ENCODE results near the gene KRTAP5-7. TPM values are rescaled to one million over a fixed set of nuclear protein-coding genes. Genes with fewer than 3 reads are reported as not detected.
"Not testable (repeated sequence)": the region's sequence is repeated elsewhere in the genome, so short reads cannot be mapped to it uniquely, and the experiment has no call there.

The KRTAP5-7 gene
- total RNA-seq (not detected), polyA plus RNA-seq (not detected)
- long read RNA-seq, donor 1, result 0 reads
- long read RNA-seq, donor 2, result 0 reads
- long read RNA-seq, donor 3, result 0 reads

DNA sequence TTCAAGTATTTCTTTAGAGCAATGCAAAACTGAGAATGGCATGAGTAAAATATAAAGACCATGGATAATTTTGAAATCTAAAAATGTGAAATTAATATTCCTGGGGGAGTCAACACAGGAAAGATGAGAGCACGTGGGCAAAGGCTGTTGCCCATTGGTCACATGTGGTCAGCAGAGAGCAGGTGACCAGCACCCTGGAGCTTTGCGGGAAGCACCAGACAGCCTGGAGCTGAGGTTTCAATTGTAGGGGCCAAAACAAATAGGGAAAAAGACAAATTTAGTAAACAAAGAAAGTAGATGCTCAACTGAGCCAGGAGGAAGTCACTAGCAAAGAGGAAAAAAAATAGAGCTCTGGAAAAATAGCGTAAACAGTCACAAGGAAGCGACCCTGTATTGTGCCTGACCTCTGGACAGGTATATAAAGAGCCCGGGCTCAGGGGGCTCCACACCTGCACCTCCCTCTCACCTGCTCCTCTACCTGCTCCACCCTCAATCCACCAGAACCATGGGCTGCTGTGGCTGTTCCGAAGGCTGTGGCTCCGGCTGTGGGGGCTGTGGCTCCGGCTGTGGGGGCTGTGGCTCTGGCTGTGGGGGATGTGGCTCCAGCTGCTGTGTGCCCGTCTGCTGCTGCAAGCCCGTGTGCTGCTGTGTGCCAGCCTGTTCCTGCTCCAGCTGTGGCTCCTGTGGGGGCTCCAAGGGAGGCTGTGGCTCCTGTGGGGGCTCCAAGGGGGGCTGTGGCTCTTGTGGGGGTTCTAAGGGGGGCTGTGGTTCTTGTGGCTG lies at the start of gene KRTAP5-7:
Gene KRTAP5-7 (plus strand): TSS at position 472 of the 780 bp plus-strand sequence. CDS start 34 bp downstream, at position 506.
- H3K27me3 ChIP-seq; H3K9me3 ChIP-seq; H3K4me1 ChIP-seq; DNase-seq; intact Hi-C loops (cut with DNase I); H3K4me3 ChIP-seq; ATAC-seq; H3K27ac ChIP-seq; H3K36me3 ChIP-seq: not testable (repeated sequence)
- 44 to 64% (median 48%) methylated on average over 8 to 10 of the region's 10 CpGs for WGBS, 4 donors

GRCh38 chr11:71477641-71478527 lies 49.2 kb upstream of the KRTAP5-7 start:
- no peak overlapping the region for H3K4me3 ChIP-seq
- intact Hi-C loops (cut with DNase I), result no loop called here
- H3K27me3 ChIP-seq, result no peaks in the 10 kb centered on the region
- ATAC-seq (peak in 1 of 4 donors; percentile 60), DNase-seq (no peak)
- no peaks in the 10 kb centered on the region for H3K9me3 ChIP-seq
- no peaks in the 10 kb centered on the region for H3K4me1 ChIP-seq
- TF ChIP-seq CTCF (IDR thresholded peaks at IDR 0.05), result no peak
- no peak for TF ChIP-seq POLR2A (IDR thresholded peaks at IDR 0.05)
- 69 to 83% (median 76%) methylated on average over 25 of the region's 25 CpGs for WGBS, 4 donors
- no peak overlapping the region for H3K27ac ChIP-seq
- H3K36me3 ChIP-seq, result peaks cover 0 to 96% (median 86%) of the 10 kb centered on the region in 9 donors

DNA sequence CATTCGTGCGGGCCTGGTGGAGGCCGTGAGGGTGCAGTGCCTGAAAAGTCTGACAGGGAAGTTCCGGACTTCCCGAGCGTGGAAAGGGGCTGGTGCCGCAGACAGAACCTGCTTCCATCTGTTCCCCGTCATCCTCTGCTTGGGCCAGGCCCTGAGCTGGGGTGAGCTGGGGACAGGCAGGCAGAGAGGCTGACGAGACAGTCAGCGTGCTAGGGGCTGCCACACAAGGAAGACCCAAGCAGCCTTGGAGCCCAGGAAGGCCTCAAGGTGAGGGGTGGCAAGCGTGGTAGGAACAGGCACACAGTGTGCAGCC lies 48.6 kb upstream of the KRTAP5-7 start:
- H3K4me3 ChIP-seq, result no peak overlapping the region
- intact Hi-C loops (cut with DNase I), result no loop called here
- H3K9me3 ChIP-seq, result no peaks in the 10 kb centered on the region
- no peak overlapping the region for H3K27ac ChIP-seq
- H3K4me1 ChIP-seq, result no peaks in the 10 kb centered on the region
- ATAC-seq (peak in 2 of 4 donors; percentile 6 to 11), DNase-seq (no peak)
- 79 to 91% (median 90%) methylated on average over 9 to 11 of the region's 11 CpGs for WGBS, 4 donors
- TF ChIP-seq CTCF (IDR thresholded peaks at IDR 0.05), result no peak
- no peak for TF ChIP-seq POLR2A (IDR thresholded peaks at IDR 0.05)
- no peaks in the 10 kb centered on the region for H3K27me3 ChIP-seq
- H3K36me3 ChIP-seq, result peaks cover 0 to 96% (median 86%) of the 10 kb centered on the region in 9 donors

GRCh38 chr11:71481101-71481960 lies 45.7 kb upstream of the KRTAP5-7 start:
- WGBS, 4 donors, result 89 to 96% (median 92%) methylated on average over 18 to 24 of the region's 24 CpGs
- no peak for DNase-seq
- Histone ChIP-seq H3K4me3 (no peak overlapping the region), H3K27ac (no peak overlapping the region), H3K9me3 (no peaks in the 10 kb centered on the region), H3K4me1 (no peaks in the 10 kb centered on the region), H3K27me3 (no peaks in the 10 kb centered on the region), H3K36me3 (peaks cover 0 to 96% (median 85%) of the 10 kb centered on the region in 9 donors)
- TF ChIP-seq POLR2A (IDR thresholded peaks at IDR 0.05) (no peak), CTCF (IDR thresholded peaks at IDR 0.05) (no peak)
- intact Hi-C loops (cut with DNase I), result no loop called here
- ATAC-seq, result no peak

All from heart left ventricle (tissue), 16 donors.